Measurements from ENCODE around the gene SYT7. TPM values are rescaled to one million over a fixed set of nuclear protein-coding genes. Genes with fewer than 3 reads are reported as not detected.

The SYT7 gene
- total and polyA plus RNA-seq, 8 donors, result 4.3 to 59.4 (median 12.5) TPM

DNA sequence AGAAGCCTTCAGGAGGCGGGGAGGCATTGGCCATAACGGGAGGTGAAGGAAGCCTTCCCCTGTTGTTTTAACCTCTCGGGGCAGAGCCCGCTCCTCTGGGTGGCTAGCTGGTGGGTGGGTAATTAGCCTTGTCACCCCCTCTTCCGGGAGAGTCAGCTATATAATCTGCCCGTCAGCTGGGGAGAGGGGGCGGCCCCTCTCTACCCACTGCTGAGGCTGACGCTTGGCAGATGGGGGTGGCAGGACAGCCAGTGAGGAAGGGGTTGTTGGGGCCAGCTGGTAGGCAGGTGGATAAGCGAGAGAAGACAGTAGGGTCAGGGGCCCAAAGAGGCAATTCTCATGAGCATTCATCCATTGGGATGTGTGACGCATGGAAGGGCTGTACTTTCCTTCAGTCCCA is 33.0 kb upstream of the SYT7 start:
- FAIRE-seq (no peak), DNase-seq (no peak), ATAC-seq (no peak)
- Histone ChIP-seq H3K9me3 (no peaks in the 10 kb centered on the region), H3K4me3 (no peak overlapping the region), H3K36me3 (no peaks in the 10 kb centered on the region), H3K4me1 (no peaks in the 10 kb centered on the region), H3K27ac (no peak overlapping the region), H3K27me3 (no peaks in the 10 kb centered on the region)
- WGBS, 2 donors, result 77 to 81% methylated on average over 10 of the region's 10 CpGs
- intact Hi-C loops (cut with DNase I), result no loop called here
- TF ChIP-seq, protein P1, sequence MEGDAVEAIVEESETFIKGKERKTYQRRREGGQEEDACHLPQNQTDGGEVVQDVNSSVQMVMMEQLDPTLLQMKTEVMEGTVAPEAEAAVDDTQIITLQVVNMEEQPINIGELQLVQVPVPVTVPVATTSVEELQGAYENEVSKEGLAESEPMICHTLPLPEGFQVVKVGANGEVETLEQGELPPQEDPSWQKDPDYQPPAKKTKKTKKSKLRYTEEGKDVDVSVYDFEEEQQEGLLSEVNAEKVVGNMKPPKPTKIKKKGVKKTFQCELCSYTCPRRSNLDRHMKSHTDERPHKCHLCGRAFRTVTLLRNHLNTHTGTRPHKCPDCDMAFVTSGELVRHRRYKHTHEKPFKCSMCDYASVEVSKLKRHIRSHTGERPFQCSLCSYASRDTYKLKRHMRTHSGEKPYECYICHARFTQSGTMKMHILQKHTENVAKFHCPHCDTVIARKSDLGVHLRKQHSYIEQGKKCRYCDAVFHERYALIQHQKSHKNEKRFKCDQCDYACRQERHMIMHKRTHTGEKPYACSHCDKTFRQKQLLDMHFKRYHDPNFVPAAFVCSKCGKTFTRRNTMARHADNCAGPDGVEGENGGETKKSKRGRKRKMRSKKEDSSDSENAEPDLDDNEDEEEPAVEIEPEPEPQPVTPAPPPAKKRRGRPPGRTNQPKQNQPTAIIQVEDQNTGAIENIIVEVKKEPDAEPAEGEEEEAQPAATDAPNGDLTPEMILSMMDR (IDR thresholded peaks at IDR 0.05), result no peak

DNA sequence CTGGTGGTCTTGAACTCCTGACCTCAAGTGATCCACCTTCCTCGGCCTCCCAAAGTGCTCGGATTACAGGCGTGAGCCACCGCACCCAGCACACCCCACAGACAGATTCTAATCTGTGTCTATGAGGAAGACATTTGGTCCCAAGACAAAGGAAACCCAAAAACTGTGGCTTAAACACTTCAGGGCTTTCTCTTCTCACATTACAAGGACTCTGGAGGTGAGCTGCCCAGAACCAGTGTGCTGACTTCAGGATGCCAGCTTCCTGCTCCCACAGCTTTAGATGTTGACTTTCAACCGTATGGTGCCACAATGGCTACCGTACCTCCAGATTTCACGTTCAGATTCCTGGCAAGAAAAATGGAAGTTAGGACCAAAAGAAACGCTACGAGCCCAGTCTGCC is 32.2 kb upstream of the SYT7 start:
- TF ChIP-seq, protein P1 (IDR thresholded peaks at IDR 0.05), result no peak
- intact Hi-C loops (cut with DNase I), result no loop called here
- 64 to 81% methylated on average over 9 of the region's 9 CpGs for WGBS, 2 donors
- ATAC-seq (no peak), FAIRE-seq (no peak), DNase-seq (no peak)
- Histone ChIP-seq H3K27me3 (no peaks in the 10 kb centered on the region), H3K4me1 (no peaks in the 10 kb centered on the region), H3K4me3 (no peak overlapping the region), H3K27ac (no peak overlapping the region), H3K36me3 (no peaks in the 10 kb centered on the region), H3K9me3 (no peaks in the 10 kb centered on the region)

DNA sequence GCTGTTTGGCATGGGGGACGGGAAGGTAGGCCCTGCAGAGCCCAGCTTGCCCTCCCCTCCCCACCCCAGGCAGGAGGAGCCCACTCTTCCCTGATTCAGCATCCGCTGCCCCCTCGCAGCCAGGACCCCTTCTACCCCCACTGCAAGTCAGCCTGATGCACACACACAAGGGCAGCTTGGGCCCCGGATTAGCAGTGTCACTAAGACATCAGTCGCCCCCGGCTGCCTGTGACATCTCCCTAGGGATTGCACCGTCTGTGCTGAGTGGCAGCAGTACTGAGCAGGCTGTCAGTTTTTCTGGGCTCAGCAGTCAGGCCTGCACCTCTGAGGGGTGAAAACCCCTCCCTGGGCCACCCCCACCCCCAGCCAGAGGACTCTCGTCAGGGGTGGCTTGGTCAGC is 30.4 kb upstream of the SYT7 start:
- DNase-seq, result peak in 1 of 6 donors; percentile 50
- H3K27ac ChIP-seq, result no peak overlapping the region
- H3K4me1 ChIP-seq, result no peaks in the 10 kb centered on the region
- no peaks in the 10 kb centered on the region for H3K36me3 ChIP-seq
- intact Hi-C loops (cut with DNase I), result no loop called here
- no peaks in the 10 kb centered on the region for H3K27me3 ChIP-seq
- H3K4me3 ChIP-seq, result no peak overlapping the region
- WGBS, 2 donors, result 81 to 94% methylated on average over 8 of the region's 8 CpGs
- TF ChIP-seq, protein P1 (IDR thresholded peaks at IDR 0.05), result no peak
- ATAC-seq, result peak in 1 of 4 donors; percentile 23
- H3K9me3 ChIP-seq, result no peaks in the 10 kb centered on the region
- no peak for FAIRE-seq

DNA sequence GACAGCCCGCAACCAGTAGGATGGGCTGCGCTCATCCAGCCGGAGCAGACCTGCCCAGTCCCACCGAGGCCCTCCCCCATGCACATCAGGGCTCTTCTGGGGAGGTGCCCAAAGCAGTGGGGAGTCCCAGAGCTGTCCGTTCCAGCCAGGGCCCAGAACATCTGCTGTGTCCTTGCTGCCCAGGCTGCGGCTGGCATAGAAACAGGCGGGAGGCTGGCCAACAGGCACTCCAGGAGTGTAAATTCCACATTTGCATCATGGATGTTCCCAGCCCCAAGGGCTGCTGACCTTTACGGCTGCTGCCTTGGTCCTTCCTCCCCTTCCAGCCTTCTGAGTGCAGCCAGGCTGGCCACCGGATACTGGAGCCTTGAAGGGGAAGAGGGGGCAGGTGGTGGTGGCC is 30.0 kb upstream of the SYT7 start:
- peak in 3 of 4 donors; percentile 11 to 64 (median 31) for ATAC-seq
- Histone ChIP-seq H3K36me3 (no peaks in the 10 kb centered on the region), H3K4me3 (no peak overlapping the region), H3K27ac (no peak overlapping the region), H3K4me1 (no peaks in the 10 kb centered on the region), H3K9me3 (no peaks in the 10 kb centered on the region), H3K27me3 (no peaks in the 10 kb centered on the region)
- DNase-seq, result peak in 1 of 6 donors; percentile 49
- 81 to 82% methylated on average over 9 of the region's 9 CpGs for WGBS, 2 donors
- TF ChIP-seq, protein P1 (IDR thresholded peaks at IDR 0.05), result no peak
- intact Hi-C loops (cut with DNase I), result no loop called here
- no peak for FAIRE-seq

DNA sequence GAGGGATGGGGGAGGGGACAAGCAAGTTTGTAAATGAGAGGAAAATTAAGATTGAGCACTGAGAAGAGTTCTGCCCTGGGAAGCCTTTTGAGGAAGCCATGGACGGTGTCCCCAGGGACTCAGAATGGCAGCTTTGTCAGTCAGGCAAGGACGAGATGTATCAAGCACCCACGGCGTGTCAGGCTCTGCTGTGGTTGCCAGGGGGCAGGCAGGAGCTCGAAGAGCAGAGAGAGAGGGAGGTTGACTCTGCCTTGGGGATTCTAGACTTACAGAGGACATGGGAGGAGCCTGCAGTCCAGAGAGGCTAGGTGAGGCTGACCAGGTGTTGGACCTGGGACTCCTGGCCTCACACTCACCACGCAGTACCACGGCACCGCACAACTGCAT is 29.1 kb upstream of the SYT7 start:
- no peak overlapping the region for H3K4me3 ChIP-seq
- no peaks in the 10 kb centered on the region for H3K36me3 ChIP-seq
- TF ChIP-seq, protein P1 (IDR thresholded peaks at IDR 0.05), result no peak
- H3K4me1 ChIP-seq, result no peaks in the 10 kb centered on the region
- no peak overlapping the region for H3K27ac ChIP-seq
- intact Hi-C loops (cut with DNase I), result no loop called here
- ATAC-seq (peak; percentile 79 to 88 (median 83)), DNase-seq (peak in 3 of 6 donors; percentile 34 to 68 (median 47)), FAIRE-seq (no peak)
- H3K9me3 ChIP-seq, result no peaks in the 10 kb centered on the region
- H3K27me3 ChIP-seq, result no peaks in the 10 kb centered on the region
- 13 to 17% methylated on average over 8 of the region's 8 CpGs for WGBS, 2 donors
